Vein endothelial cell (primary cell): ENCODE measurements around the gene TMEM100. TPM values are rescaled to one million over a fixed set of nuclear protein-coding genes. Genes with fewer than 3 reads are reported as not detected.

Experiments
- total RNA-seq: library from RNA; depleted of rRNA; stranded (reverse); fragments of >200 nt; gene quantifications from 2 replicates; pipeline ENCODE4 v1.2.3, GENCODE V29; 2012

The TMEM100 gene
- total RNA-seq, result 0.65 TPM in 1 of 2 replicates, not detected in the other

DNA sequence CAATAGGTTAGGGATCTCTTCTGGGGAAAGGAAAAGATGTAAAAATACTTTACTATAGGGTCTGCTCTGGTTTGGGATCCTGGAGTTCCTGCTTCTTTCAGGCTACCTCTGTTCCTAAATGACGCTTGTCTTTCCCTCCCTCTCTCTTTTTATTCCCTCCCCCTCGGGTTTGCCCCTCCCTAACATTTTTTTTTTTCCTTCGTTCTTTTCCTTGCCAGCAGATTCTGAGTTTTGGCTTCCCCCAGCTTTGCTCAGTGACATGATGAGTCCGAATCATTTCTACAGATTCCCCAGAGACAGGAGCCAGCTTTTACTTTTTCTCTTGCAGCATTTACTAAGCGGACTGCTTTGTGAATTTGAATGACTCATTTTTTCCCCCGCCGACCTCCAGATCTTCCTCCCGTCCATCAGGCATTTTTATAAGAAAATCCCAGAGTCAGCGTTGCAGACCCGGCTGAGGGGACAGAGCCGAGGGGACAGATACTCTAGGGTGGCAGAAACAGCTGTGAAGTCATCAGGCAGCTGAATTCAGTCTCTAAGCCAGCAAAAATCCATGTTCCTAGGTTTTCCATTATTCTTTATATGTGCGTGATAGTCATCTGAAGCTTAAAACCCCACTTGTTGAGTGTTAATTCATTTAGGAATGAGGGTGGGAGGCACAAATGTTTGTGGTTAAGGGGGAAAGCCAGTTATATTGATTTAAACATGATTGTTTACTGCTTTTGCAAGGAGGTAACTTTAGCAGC, at the start of gene TMEM100:
TSS of gene TMEM100 (minus strand) at position 123 of the 746 bp plus-strand sequence. CDS start 1,794 bp downstream, outside the sequence.

DNA sequence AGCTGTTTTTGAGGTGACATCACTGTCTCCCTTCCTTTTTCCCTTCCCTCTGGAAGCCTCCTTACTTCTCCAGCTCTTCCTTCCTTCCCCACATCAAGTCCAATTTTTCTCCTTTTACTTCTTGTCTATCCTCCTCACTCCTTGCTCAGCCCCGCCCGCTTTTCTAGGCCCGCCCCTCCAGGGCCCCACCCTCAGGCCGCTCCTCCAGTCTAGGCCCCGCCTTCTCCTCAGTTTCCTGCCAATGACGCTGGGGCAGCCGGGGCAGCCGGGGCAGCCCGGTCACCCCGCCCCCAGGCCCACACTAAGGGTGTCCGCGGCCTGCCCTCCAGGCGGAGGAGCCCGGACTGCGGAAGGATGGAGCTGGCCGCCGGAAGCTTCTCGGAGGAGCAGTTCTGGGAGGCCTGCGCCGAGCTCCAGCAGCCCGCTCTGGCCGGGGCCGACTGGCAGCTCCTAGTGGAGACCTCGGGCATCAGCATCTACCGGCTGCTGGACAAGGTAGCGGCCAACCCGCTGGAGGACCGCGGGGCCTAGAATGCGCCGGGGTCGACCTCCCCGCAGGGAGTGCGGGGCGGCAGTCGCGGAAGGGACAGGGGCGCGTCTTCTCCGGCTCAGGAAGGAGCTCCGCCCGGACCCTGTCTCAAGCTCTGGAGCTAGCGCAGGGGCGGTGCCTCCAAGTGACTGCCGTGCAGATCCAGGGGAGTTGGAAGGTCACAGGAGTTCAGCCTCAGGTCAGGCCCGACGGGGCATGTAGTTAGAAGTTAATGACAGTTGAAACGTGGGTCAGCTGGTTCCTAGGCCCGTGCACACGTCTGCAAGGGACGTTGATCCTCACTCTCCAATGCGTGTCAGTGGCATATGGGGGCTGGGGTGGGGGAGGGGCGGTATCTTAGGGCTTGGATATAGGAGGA, 28.3 kb upstream of the TMEM100 start, which contains the start of gene PCTP:
TSS of gene PCTP (plus strand) at position 302 of the 908 bp plus-strand sequence. CDS start at position 355, 53 bp downstream.

Other genes starting within 250 kb of the TMEM100 start
- not detected in 2 replicates for gene SMIM36, start 211.4 kb downstream of the TMEM100 start, total RNA-seq
- 25.3 and 25.5 TPM in 2 replicates for gene PCTP, start 28.2 kb upstream of the TMEM100 start, total RNA-seq